Measurements from ENCODE around the gene FANCE.

DNA sequence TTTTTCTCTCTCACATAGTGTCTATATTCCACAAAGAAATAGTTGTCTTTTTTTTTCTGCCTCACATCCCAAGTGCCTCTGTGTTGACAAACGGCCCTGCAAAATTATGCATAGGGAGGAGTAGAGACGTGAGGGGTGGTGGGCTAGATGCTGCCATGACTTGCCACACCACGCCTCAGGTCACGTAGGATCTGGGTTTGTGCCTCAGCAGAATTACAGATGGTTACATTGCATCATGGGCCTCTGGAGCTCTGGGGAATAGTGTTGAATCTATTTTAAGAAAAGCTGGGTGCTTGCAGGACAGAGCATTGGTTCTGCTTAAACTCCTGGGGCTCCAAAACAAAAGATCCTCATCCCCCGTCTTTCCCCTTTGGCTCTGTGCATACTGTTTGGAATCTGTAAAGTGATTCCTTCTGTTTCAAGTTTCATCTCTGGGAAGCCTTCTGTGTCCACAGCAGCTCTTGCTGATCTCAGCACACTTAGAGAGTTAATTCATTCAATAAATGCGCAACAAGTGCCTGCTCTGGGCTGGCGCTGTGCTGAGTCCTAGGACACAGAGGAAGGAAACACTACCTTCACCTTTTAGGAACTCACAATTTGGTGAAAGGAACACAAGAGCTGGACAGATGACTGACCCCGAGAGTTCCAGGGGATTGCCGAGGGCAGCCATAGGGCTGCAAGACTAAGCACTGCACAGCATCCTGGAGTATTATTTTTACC is 2.4 kb downstream of the FANCE start:
- TF ChIP-seq, protein P1, sequence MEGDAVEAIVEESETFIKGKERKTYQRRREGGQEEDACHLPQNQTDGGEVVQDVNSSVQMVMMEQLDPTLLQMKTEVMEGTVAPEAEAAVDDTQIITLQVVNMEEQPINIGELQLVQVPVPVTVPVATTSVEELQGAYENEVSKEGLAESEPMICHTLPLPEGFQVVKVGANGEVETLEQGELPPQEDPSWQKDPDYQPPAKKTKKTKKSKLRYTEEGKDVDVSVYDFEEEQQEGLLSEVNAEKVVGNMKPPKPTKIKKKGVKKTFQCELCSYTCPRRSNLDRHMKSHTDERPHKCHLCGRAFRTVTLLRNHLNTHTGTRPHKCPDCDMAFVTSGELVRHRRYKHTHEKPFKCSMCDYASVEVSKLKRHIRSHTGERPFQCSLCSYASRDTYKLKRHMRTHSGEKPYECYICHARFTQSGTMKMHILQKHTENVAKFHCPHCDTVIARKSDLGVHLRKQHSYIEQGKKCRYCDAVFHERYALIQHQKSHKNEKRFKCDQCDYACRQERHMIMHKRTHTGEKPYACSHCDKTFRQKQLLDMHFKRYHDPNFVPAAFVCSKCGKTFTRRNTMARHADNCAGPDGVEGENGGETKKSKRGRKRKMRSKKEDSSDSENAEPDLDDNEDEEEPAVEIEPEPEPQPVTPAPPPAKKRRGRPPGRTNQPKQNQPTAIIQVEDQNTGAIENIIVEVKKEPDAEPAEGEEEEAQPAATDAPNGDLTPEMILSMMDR (IDR thresholded peaks at IDR 0.05) = no peak
- TF ChIP-seq POLR2A (IDR thresholded peaks at IDR 0.05) = no peak
- no peak for TF ChIP-seq POLR2AphosphoS5 (IDR thresholded peaks at IDR 0.05)

All from gastroesophageal sphincter (tissue), 3 donors.